ENCODE results near the gene PEX14. TPM values are rescaled to one million over a fixed set of nuclear protein-coding genes. Genes with fewer than 3 reads are reported as not detected.

PEX14 gene
- total RNA-seq, 1 experiment from 2014 or later: 29.3 TPM

DNA sequence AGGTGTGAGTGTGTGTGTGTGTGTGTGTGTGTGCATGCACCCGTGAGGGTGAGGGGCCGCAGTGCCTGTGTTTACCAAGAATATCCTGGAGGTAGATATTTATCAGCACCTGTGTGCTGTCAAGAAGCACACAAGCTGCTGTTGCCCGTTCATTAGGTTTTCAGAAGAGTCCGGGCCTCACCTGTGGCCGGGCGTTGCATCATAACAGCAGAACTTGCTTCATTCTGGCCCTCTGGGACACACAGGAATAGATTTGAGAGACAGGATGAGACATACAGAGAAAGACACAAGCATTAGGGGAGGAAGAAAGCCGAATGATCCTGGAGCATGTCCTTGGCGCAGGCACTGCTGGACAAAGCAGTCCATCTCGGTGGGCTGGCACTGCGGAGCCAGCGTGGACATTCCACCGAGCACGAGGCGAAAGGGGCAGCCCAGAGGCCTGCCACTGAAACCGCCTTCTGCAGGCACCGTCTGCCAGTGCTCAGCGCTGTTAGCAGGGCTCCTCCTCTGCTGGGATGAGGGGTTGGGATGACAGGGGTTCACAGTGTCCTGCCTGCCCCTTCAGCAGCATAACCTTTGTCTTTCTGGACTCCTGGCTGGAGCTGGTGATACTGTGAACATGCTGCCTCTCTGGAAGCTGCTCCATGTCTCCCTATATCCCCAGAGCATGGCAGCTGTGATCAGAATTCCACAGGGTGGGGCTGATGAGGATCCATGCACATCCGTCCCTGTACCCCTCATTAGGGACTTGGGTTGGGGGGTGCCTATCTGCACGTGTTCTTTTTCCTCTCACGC is 81.1 kb downstream of the PEX14 start:
- no peak for TF ChIP-seq YY1 (IDR thresholded peaks at IDR 0.05; ENCODE audit: extremely low read depth, insufficient replicate concordance, low read depth, low read length)
- TF ChIP-seq, protein P1, sequence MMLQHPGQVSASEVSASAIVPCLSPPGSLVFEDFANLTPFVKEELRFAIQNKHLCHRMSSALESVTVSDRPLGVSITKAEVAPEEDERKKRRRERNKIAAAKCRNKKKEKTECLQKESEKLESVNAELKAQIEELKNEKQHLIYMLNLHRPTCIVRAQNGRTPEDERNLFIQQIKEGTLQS (IDR thresholded peaks at IDR 0.05): no peak
- TF ChIP-seq, protein P2, sequence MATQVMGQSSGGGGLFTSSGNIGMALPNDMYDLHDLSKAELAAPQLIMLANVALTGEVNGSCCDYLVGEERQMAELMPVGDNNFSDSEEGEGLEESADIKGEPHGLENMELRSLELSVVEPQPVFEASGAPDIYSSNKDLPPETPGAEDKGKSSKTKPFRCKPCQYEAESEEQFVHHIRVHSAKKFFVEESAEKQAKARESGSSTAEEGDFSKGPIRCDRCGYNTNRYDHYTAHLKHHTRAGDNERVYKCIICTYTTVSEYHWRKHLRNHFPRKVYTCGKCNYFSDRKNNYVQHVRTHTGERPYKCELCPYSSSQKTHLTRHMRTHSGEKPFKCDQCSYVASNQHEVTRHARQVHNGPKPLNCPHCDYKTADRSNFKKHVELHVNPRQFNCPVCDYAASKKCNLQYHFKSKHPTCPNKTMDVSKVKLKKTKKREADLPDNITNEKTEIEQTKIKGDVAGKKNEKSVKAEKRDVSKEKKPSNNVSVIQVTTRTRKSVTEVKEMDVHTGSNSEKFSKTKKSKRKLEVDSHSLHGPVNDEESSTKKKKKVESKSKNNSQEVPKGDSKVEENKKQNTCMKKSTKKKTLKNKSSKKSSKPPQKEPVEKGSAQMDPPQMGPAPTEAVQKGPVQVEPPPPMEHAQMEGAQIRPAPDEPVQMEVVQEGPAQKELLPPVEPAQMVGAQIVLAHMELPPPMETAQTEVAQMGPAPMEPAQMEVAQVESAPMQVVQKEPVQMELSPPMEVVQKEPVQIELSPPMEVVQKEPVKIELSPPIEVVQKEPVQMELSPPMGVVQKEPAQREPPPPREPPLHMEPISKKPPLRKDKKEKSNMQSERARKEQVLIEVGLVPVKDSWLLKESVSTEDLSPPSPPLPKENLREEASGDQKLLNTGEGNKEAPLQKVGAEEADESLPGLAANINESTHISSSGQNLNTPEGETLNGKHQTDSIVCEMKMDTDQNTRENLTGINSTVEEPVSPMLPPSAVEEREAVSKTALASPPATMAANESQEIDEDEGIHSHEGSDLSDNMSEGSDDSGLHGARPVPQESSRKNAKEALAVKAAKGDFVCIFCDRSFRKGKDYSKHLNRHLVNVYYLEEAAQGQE (IDR thresholded peaks at IDR 0.05; ENCODE audit: low read depth): no peak
- no peak for TF ChIP-seq RAD21 (IDR thresholded peaks at IDR 0.05; ENCODE audit: low read depth)
- TF ChIP-seq TCF7L2 (IDR thresholded peaks at IDR 0.05; ENCODE audit: borderline replicate concordance, extremely low read depth, insufficient read depth, insufficient read length): no peak
- TF ChIP-seq ZNF274 (IDR thresholded peaks at IDR 0.05; ENCODE audit: low read depth, low read length): no peak
- TF ChIP-seq CBX3 (IDR thresholded peaks at IDR 0.05; ENCODE audit: low read depth): no peak
- TF ChIP-seq SIN3A (IDR thresholded peaks at IDR 0.05; ENCODE audit: low read depth): no peak
- TF ChIP-seq, protein P3, sequence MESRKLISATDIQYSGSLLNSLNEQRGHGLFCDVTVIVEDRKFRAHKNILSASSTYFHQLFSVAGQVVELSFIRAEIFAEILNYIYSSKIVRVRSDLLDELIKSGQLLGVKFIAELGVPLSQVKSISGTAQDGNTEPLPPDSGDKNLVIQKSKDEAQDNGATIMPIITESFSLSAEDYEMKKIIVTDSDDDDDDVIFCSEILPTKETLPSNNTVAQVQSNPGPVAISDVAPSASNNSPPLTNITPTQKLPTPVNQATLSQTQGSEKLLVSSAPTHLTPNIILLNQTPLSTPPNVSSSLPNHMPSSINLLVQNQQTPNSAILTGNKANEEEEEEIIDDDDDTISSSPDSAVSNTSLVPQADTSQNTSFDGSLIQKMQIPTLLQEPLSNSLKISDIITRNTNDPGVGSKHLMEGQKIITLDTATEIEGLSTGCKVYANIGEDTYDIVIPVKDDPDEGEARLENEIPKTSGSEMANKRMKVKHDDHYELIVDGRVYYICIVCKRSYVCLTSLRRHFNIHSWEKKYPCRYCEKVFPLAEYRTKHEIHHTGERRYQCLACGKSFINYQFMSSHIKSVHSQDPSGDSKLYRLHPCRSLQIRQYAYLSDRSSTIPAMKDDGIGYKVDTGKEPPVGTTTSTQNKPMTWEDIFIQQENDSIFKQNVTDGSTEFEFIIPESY (IDR thresholded peaks at IDR 0.05; ENCODE audit: extremely low read depth, insufficient replicate concordance, low read length): no peak
- TF ChIP-seq EZH2 (IDR thresholded peaks at IDR 0.05): no peak
- Histone ChIP-seq H3K27me3 (ENCODE audit: insufficient read depth, low read length) (no peaks in the 10 kb centered on the region), H3K4me2 (ENCODE audit: low read length) (no peak overlapping the region), H3K79me2 (ENCODE audit: insufficient read depth, low read length) (peaks cover 20% of the 10 kb centered on the region), H3K4me3 (replicated peaks in 1 of 2; ENCODE audit: low read depth in 1 of 2, low read length in 2 of 2) (no peak overlapping the region), H3K9me2 (ENCODE audit: insufficient read depth) (no peaks in the 10 kb centered on the region), H3K36me3 (ENCODE audit: control insufficient read depth in 1 of 2, insufficient read depth in 2 of 2, low read length in 2 of 2) (no peaks in the 10 kb centered on the region), H2AFZ (ENCODE audit: low read depth, low read length, poor library complexity, severe bottlenecking) (no peak overlapping the region), H4K20me1 (ENCODE audit: insufficient read depth) (no peaks in the 10 kb centered on the region; the same call in 1 of the 2 replicates), H3K27ac (ENCODE audit: low read depth, low read length) (no peak overlapping the region), H3K9ac (ENCODE audit: low read length) (no peak overlapping the region), H3K9me3 (ENCODE audit: control insufficient read depth in 1 of 2, insufficient read depth in 1 of 2, low read depth in 1 of 2, low read length in 2 of 2) (no peaks in the 10 kb centered on the region), H3K4me1 (ENCODE audit: control insufficient read depth in 1 of 2, insufficient read depth in 2 of 2, low read length in 2 of 2) (peaks cover 0 to 7% of the 10 kb centered on the region in 2 experiments; a peak in 1 of 4 replicates)
- DNase-seq (ENCODE audit: low read depth, low spot score) (no peak), ATAC-seq (no peak)
- intact Hi-C loops (cut with micrococcal nuclease): no loop called here
- POLR2A ChIA-PET: no interaction called here
- CTCF ChIA-PET: no interaction called here
- BruUV-seq (replicated peaks): no TSS peak
- RAD21 ChIA-PET (ENCODE audit: low non-redundant PET in 1 of 2, low total read pairs in 2 of 2, uncharacterized antibody in 2 of 2, unreplicated experiment in 2 of 2): no interaction called here
